ENCODE measurements around the gene AFF4. TPM values are rescaled to one million over a fixed set of nuclear protein-coding genes. Genes with fewer than 3 reads are reported as not detected.
A peak's percentile ranks its signal among the peaks of the same experiment; 100 is the strongest.

AFF4 gene
- total RNA-seq, 1 donor from 2014 or later, result 25.8 TPM

GRCh38 chr5:132887283-132887682 is 76.2 kb downstream of the AFF4 start:
- no peak for DNase-seq (ENCODE audit: low read depth)

DNA sequence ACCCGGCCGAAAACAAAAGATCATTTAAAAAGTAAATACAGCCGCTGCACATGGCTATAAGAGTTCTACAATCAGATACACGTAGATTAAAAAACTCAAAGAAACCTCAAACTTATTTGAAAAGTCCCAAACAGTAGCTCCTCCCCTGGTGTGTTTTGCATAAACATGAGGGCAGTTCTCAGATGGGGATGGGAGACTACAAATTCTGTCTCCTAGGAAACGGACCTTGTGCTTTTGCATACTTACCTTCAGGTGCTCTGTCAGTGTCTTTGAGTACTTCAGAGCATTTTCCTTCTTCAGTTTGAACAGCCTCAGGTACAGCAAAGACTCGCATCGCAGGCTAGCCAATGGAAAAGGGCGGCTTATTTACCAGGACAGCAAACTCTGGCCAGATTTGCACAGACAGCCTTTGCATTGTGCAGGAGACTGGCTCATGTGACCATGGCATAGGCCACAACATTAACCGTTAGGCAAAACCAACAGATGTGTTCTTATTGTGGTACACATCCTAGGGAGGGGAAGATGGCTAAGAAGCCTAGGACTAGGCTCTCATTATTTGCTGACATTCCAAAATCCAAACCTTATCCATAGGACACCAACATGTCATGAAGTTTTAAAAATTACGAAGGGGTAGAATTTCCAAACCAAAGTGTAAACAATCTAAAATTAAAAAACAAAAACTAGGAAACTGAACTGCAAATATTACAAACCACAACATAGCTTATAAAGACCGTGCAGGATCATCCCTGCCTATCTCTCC is 77.2 kb downstream of the AFF4 start:
- TF ChIP-seq, protein P1, sequence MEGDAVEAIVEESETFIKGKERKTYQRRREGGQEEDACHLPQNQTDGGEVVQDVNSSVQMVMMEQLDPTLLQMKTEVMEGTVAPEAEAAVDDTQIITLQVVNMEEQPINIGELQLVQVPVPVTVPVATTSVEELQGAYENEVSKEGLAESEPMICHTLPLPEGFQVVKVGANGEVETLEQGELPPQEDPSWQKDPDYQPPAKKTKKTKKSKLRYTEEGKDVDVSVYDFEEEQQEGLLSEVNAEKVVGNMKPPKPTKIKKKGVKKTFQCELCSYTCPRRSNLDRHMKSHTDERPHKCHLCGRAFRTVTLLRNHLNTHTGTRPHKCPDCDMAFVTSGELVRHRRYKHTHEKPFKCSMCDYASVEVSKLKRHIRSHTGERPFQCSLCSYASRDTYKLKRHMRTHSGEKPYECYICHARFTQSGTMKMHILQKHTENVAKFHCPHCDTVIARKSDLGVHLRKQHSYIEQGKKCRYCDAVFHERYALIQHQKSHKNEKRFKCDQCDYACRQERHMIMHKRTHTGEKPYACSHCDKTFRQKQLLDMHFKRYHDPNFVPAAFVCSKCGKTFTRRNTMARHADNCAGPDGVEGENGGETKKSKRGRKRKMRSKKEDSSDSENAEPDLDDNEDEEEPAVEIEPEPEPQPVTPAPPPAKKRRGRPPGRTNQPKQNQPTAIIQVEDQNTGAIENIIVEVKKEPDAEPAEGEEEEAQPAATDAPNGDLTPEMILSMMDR (IDR thresholded peaks at IDR 0.05; ENCODE audit: insufficient read depth, low read length, severe bottlenecking), result no peak

More at GRCh38 chr5:132887283-132887682, 76.2 kb downstream of the AFF4 start:
- no peak overlapping the region for H3K4me3 ChIP-seq (ENCODE audit: low read depth, low read length)
- no peak for FAIRE-seq
- H3K36me3 ChIP-seq (ENCODE audit: control insufficient read depth, insufficient read depth, low read length), result peaks cover 21% of the 10 kb centered on the region
- TF ChIP-seq, protein P1 (IDR thresholded peaks at IDR 0.05; ENCODE audit: insufficient read depth, low read length, severe bottlenecking), result no peak
- H3K27me3 ChIP-seq (ENCODE audit: control insufficient read depth, insufficient read depth, low read length), result no peaks in the 10 kb centered on the region

DNA sequence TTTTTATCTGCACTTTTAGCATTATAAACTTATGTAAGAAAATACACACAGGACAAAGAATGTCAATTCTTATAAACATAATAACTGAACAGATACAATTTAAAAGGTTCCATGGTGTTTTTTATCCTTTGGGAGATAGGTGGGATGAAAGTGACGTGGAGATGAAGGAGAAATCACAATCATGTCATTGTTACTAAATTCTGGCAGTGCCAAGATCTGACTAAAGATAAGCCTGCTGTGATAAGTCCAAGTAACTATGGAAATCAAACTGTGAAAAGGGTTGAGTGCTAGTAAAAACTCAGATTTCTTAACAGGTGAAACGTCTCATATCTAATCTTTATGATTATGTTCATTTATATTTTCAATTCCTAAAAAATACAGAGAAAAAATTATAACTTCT is 78.9 kb downstream of the AFF4 start:
- no peak for DNase-seq (ENCODE audit: low read depth)
- no peaks in the 10 kb centered on the region for H3K27me3 ChIP-seq (ENCODE audit: control insufficient read depth, insufficient read depth, low read length)
- FAIRE-seq, result no peak
- TF ChIP-seq, protein P1 (IDR thresholded peaks at IDR 0.05; ENCODE audit: insufficient read depth, low read length, severe bottlenecking), result no peak
- H3K36me3 ChIP-seq (ENCODE audit: control insufficient read depth, insufficient read depth, low read length), result peaks cover 29% of the 10 kb centered on the region
- no peak overlapping the region for H3K4me3 ChIP-seq (ENCODE audit: low read depth, low read length)

More for the DNA sequence above, 77.2 kb downstream of the AFF4 start:
- no peak for FAIRE-seq
- H3K4me3 ChIP-seq (ENCODE audit: low read depth, low read length), result no peak overlapping the region
- H3K27me3 ChIP-seq (ENCODE audit: control insufficient read depth, insufficient read depth, low read length), result no peaks in the 10 kb centered on the region
- DNase-seq (ENCODE audit: low read depth), result no peak
- H3K36me3 ChIP-seq (ENCODE audit: control insufficient read depth, insufficient read depth, low read length), result peaks cover 21% of the 10 kb centered on the region

GRCh38 chr5:132883261-132883834 is 80.1 kb downstream of the AFF4 start:
- no peaks in the 10 kb centered on the region for H3K27me3 ChIP-seq (ENCODE audit: control insufficient read depth, insufficient read depth, low read length)
- FAIRE-seq, result no peak

GRCh38 chr5:132877938-132878337 is 85.5 kb downstream of the AFF4 start:
- Histone ChIP-seq H3K4me3 (ENCODE audit: low read depth, low read length) (no peak overlapping the region), H3K36me3 (ENCODE audit: control insufficient read depth, insufficient read depth, low read length) (peaks cover 26% of the 10 kb centered on the region), H3K27me3 (ENCODE audit: control insufficient read depth, insufficient read depth, low read length) (no peaks in the 10 kb centered on the region)
- FAIRE-seq (no peak), DNase-seq (ENCODE audit: low read depth) (no peak)
- TF ChIP-seq, protein P1 (IDR thresholded peaks at IDR 0.05; ENCODE audit: insufficient read depth, low read length, severe bottlenecking), result no peak

More at GRCh38 chr5:132883261-132883834, 80.1 kb downstream of the AFF4 start:
- DNase-seq (ENCODE audit: low read depth), result peak; percentile 58
- Histone ChIP-seq H3K36me3 (ENCODE audit: control insufficient read depth, insufficient read depth, low read length) (peaks cover 28% of the 10 kb centered on the region), H3K4me3 (ENCODE audit: low read depth, low read length) (no peak overlapping the region)
- TF ChIP-seq, protein P1 (IDR thresholded peaks at IDR 0.05; ENCODE audit: insufficient read depth, low read length, severe bottlenecking), result peak; percentile 68

All from bronchial epithelial cell (primary cell).